HEK293 (cell line): ENCODE measurements around the gene TEX2.

Source experiments
- CTCF ChIA-PET: fragments of 350-600 bp; formaldehyde crosslinking; extraction: SDS; loops from one replicate; lab custom pipeline; 2021; ENCODE audit warnings: antibody characterized with exemption; lab: Yijun Ruan, JAX
- POLR2A ChIA-PET: fragments of 300-600 bp; formaldehyde crosslinking; extraction: SDS; loops from one replicate; lab custom pipeline; 2020; ENCODE audit warnings: antibody characterized with exemption, inconsistent platforms; lab: Yijun Ruan, JAX
- H3K27ac ChIP-seq: fragments of 200-500 bp; sonication (Bioruptor generic); 2 replicates; pipeline ENCODE4 v1.5.1; 2014; ENCODE audit warnings: low read depth, low read length, control low read depth, inconsistent platforms; ENCODE audit errors: extremely low read depth
- H3K36me3 ChIP-seq, 2 experiments: fragments of 200-500 bp in 1 of 2; sonication (Bioruptor generic) in 1 of 2; 1 replicate in 1 of 2; 2 replicates in 1 of 2; pipeline ENCODE4 v1.5.1; 2014 to 2017; ENCODE audit warnings: inconsistent platforms in 2 of 2, low read length in 2 of 2; ENCODE audit not compliant: control insufficient read depth in 2 of 2, insufficient read depth in 1 of 2
- H3K4me1 ChIP-seq: fragments of 200-500 bp; sonication (Bioruptor generic); 2 replicates; pipeline ENCODE4 v1.5.1; 2014; ENCODE audit warnings: mild to moderate bottlenecking, low read length, inconsistent platforms; ENCODE audit not compliant: control insufficient read depth, insufficient read depth
- H3K4me3 ChIP-seq: 2 replicates; pipeline ENCODE4 v1.5.1; 2011; ENCODE audit warnings: low read depth, mild to moderate bottlenecking, control low read depth, low read length, moderate library complexity
- H3K9me3 ChIP-seq: fragments of 200-500 bp; sonication (Bioruptor generic); 2 replicates; pipeline ENCODE4 v1.5.1; 2014; ENCODE audit warnings: low read depth, low read length, inconsistent platforms; ENCODE audit not compliant: control insufficient read depth, insufficient read depth
- KLF17 ChIP-seq: fragments of 450-650 bp; formaldehyde crosslinking; IDR thresholded peaks from 2 replicates; pipeline ENCODE4 v1.5.1; 2016; ENCODE audit warnings: missing biosample characterization, missing genetic modification characterization
- MEIS1 ChIP-seq: sonication (generic); formaldehyde crosslinking; IDR thresholded peaks from 2 replicates; pipeline ENCODE4 v1.8.1; 2022; ENCODE audit warnings: missing genetic modification reagents, mild to moderate bottlenecking, borderline replicate concordance
- MZF1 ChIP-seq: fragments of 450-650 bp; formaldehyde crosslinking; IDR thresholded peaks from 2 replicates; pipeline ENCODE4 v1.5.1; 2017; ENCODE audit warnings: missing biosample characterization, missing genetic modification characterization, borderline replicate concordance
- ZBTB20 ChIP-seq: fragments of 450-650 bp; formaldehyde crosslinking; IDR thresholded peaks from 2 replicates; pipeline ENCODE4 v1.5.1; 2016; ENCODE audit warnings: missing biosample characterization, missing genetic modification characterization
- ZBTB48 ChIP-seq: fragments of 450-650 bp; formaldehyde crosslinking; IDR thresholded peaks from 2 replicates; pipeline ENCODE4 v1.5.1; 2016; ENCODE audit warnings: missing biosample characterization, missing genetic modification characterization
- ZBTB49 ChIP-seq: fragments of 450-650 bp; formaldehyde crosslinking; IDR thresholded peaks from 2 replicates; pipeline ENCODE4 v1.5.1; 2016; ENCODE audit warnings: missing biosample characterization, missing genetic modification characterization, low read depth
- ZEB2 ChIP-seq: fragments of 450-650 bp; formaldehyde crosslinking; IDR thresholded peaks from 2 replicates; pipeline ENCODE4 v1.5.1; 2016; ENCODE audit warnings: missing biosample characterization, missing genetic modification characterization
- ZFP41 ChIP-seq: fragments of 450-650 bp; formaldehyde crosslinking; IDR thresholded peaks from 2 replicates; pipeline ENCODE4 v1.5.1; 2016; ENCODE audit warnings: missing biosample characterization, missing genetic modification characterization, borderline replicate concordance
- ZNF174 ChIP-seq: fragments of 450-650 bp; formaldehyde crosslinking; IDR thresholded peaks from 2 replicates; pipeline ENCODE4 v1.5.0; 2017; ENCODE audit warnings: missing biosample characterization, mild to moderate bottlenecking, missing genetic modification characterization
- ZNF184 ChIP-seq: fragments of 450-650 bp; IDR thresholded peaks from 2 replicates; pipeline ENCODE4 v1.5.1; 2018; ENCODE audit warnings: missing biosample characterization, mild to moderate bottlenecking, missing genetic modification characterization
- ZNF2 ChIP-seq: fragments of 450-650 bp; formaldehyde crosslinking; IDR thresholded peaks from 2 replicates; pipeline ENCODE4 v1.5.1; 2016; ENCODE audit warnings: missing biosample characterization, missing genetic modification characterization
- ZNF248 ChIP-seq: fragments of 450-650 bp; formaldehyde crosslinking; IDR thresholded peaks from 2 replicates; pipeline ENCODE4 v1.5.1; 2017; ENCODE audit warnings: missing biosample characterization, missing genetic modification characterization
- ZNF391 ChIP-seq: fragments of 450-650 bp; formaldehyde crosslinking; IDR thresholded peaks from 2 replicates; pipeline ENCODE4 v1.5.1; 2016; ENCODE audit warnings: low read depth, missing biosample characterization, missing genetic modification characterization, borderline replicate concordance
- ZNF48 ChIP-seq: fragments of 450-650 bp; formaldehyde crosslinking; IDR thresholded peaks from 2 replicates; pipeline ENCODE4 v1.5.1; 2016; ENCODE audit warnings: missing biosample characterization, missing genetic modification characterization
- ZNF558 ChIP-seq: fragments of 450-650 bp; formaldehyde crosslinking; IDR thresholded peaks from 2 replicates; pipeline ENCODE4 v1.5.1; 2016; ENCODE audit warnings: missing biosample characterization, missing genetic modification characterization
- ZNF571 ChIP-seq: fragments of 450-650 bp; formaldehyde crosslinking; IDR thresholded peaks from 2 replicates; pipeline ENCODE4 v1.5.0; 2017; ENCODE audit warnings: missing biosample characterization, missing genetic modification characterization
- ZNF658 ChIP-seq: fragments of 450-650 bp; formaldehyde crosslinking; IDR thresholded peaks from 2 replicates; pipeline ENCODE4; 2016; ENCODE audit warnings: missing biosample characterization, missing genetic modification characterization
- ZNF830 ChIP-seq: fragments of 450-650 bp; IDR thresholded peaks from 2 replicates; pipeline ENCODE4 v1.5.0; 2018; ENCODE audit warnings: missing biosample characterization, missing genetic modification characterization, low read depth, mild to moderate bottlenecking, moderate library complexity
- ZSCAN23 ChIP-seq: fragments of 450-650 bp; formaldehyde crosslinking; IDR thresholded peaks from 2 replicates; pipeline ENCODE4 v1.5.1; 2016; ENCODE audit warnings: missing biosample characterization, missing genetic modification characterization
- ZSCAN4 ChIP-seq: fragments of 450-650 bp; formaldehyde crosslinking; IDR thresholded peaks from 2 replicates; pipeline ENCODE4 v1.5.1; 2017; ENCODE audit warnings: missing biosample characterization, missing genetic modification characterization

The TEX2 gene

GRCh38 chr17:64178011-64178825, 84.8 kb downstream of the TEX2 start:
- H3K4me3 ChIP-seq, result no peak overlapping the region
- H3K4me1 ChIP-seq, result no peaks in the 10 kb centered on the region
- ChIA-PET CTCF (interaction anchor here (0.6 to 0.9 kb wide), 3 partner anchors 10 to 16 kb away, joined by 3 to 4 read pairs (median 3); no protein-coding TSS in a partner anchor), POLR2A (interaction anchor here (0.5 kb wide), 1 partner anchor 8 kb away, joined by 3 read pairs; no protein-coding TSS in a partner anchor)
- TF ChIP-seq ZNF174 (tag by site-specific recombination) (no peak), ZBTB49 (tag by site-specific recombination) (no peak), ZBTB48 (no peak), ZBTB20 (tag by site-specific recombination) (no peak), ZNF558 (tag by site-specific recombination) (no peak), ZNF248 (tag by site-specific recombination) (no peak), MZF1 (no peak), ZFP41 (no peak), MEIS1 (CRISPR knock-in tag) (no peak), ZNF571 (tag by site-specific recombination) (no peak), ZSCAN23 (tag by site-specific recombination) (no peak), ZNF184 (tag by site-specific recombination) (no peak), ZNF830 (tag by site-specific recombination) (no peak), ZSCAN4 (tag by site-specific recombination) (no peak), ZEB2 (tag by site-specific recombination) (no peak), ZNF2 (tag by site-specific recombination) (no peak)
- H3K36me3 ChIP-seq, result peaks cover 0 to 36% of the 10 kb centered on the region in 2 experiments; a peak in 1 of 3 replicates
- no peak overlapping the region for H3K27ac ChIP-seq
- H3K9me3 ChIP-seq, result no peaks in the 10 kb centered on the region

- POLR2A ChIA-PET, result no interaction called here
- Histone ChIP-seq H3K4me3 (no peak overlapping the region), H3K36me3 (peaks cover 0 to 36% of the 10 kb centered on the region in 2 experiments; a peak in 1 of 3 replicates), H3K9me3 (no peaks in the 10 kb centered on the region), H3K27ac (no peak overlapping the region), H3K4me1 (no peaks in the 10 kb centered on the region)
- TF ChIP-seq KLF17 (tag by site-specific recombination) (no peak), ZNF391 (tag by site-specific recombination) (no peak), ZNF48 (tag by site-specific recombination) (no peak), ZNF658 (tag by site-specific recombination) (no peak)
- CTCF ChIA-PET, result interaction anchor here (0.9 kb wide), 1 partner anchor 9 kb away, joined by 3 read pairs; no protein-coding TSS in a partner anchor
Observed at GRCh38 chr17:64177311-64178010, 85.6 kb downstream of the TEX2 start.
